SK-N-MC (cell line): ENCODE data around the gene PPIL1.

ENCODE experiments used
- DNase-seq: peaks from one replicate; pipeline ENCODE4 v3.0.0-alpha.2; 2011; ENCODE audit warnings: low read depth, low spot score
- H3K27ac ChIP-seq: fragments of 200-600 bp; sonication (generic); 2 replicates; pipeline ENCODE4 v1.5.1; 2016; ENCODE audit warnings: mixed run types
- H3K36me3 ChIP-seq: fragments of 200-600 bp; sonication (generic); 2 replicates; pipeline ENCODE4 v1.6.1; 2017; ENCODE audit warnings: antibody characterized with exemption, low read length, mixed read lengths; ENCODE audit not compliant: insufficient read depth
- H3K4me3 ChIP-seq: fragments of 200-600 bp; sonication (generic); 2 replicates; pipeline ENCODE4 v1.5.1; 2016
- H3K9ac ChIP-seq: fragments of 200-600 bp; sonication (generic); 2 replicates; pipeline ENCODE4 v1.8.0; 2017; ENCODE audit warnings: mixed run types, mixed read lengths; ENCODE audit not compliant: insufficient read length
- H3K9me3 ChIP-seq: fragments of 200-600 bp; sonication (generic); 2 replicates; pipeline ENCODE4 v1.6.1; 2017; ENCODE audit warnings: low read depth, mild to moderate bottlenecking, antibody characterized with exemption, low read length, moderate library complexity, mixed read lengths
- EZH2 ChIP-seq: fragments of 200-600 bp; sonication (generic); IDR thresholded peaks from one replicate; pipeline ENCODE4 v1.6.1; 2017; ENCODE audit warnings: antibody characterized with exemption
- FOXP2 ChIP-seq: optimal IDR thresholded peaks from 2 replicates; pipeline ENCODE3; 2011; ENCODE audit warnings: mild to moderate bottlenecking, moderate library complexity; ENCODE audit not compliant: insufficient read depth; ENCODE audit errors: extremely low read length, control extremely low read depth
- POLR2AphosphoS5 ChIP-seq: IDR thresholded peaks from 2 replicates; pipeline ENCODE4 v1.6.1; 2012; ENCODE audit warnings: mild to moderate bottlenecking, low read depth, low read length, borderline replicate concordance

The PPIL1 gene

GRCh38 chr6:36809941-36810803 is 64.4 kb downstream of the PPIL1 start:
- Histone ChIP-seq H3K9ac (no peak overlapping the region), H3K36me3 (no peaks in the 10 kb centered on the region), H3K9me3 (no peaks in the 10 kb centered on the region), H3K27ac (no peak overlapping the region), H3K4me3 (no peak overlapping the region)
- no peak for TF ChIP-seq POLR2AphosphoS5
- no peak for TF ChIP-seq EZH2
- no peak for TF ChIP-seq FOXP2
- no peak for DNase-seq

GRCh38 chr6:36809156-36809555 is 65.4 kb downstream of the PPIL1 start:
- H3K27ac ChIP-seq = no peak overlapping the region
- H3K9me3 ChIP-seq = no peaks in the 10 kb centered on the region
- TF ChIP-seq FOXP2 (no peak), POLR2AphosphoS5 (no peak), EZH2 (no peak)
- DNase-seq = no peak
- H3K4me3 ChIP-seq = no peak overlapping the region
- no peaks in the 10 kb centered on the region for H3K36me3 ChIP-seq
- no peak overlapping the region for H3K9ac ChIP-seq

- no peak overlapping the region for H3K27ac ChIP-seq
- no peak for DNase-seq
- no peaks in the 10 kb centered on the region for H3K9me3 ChIP-seq
- no peaks in the 10 kb centered on the region for H3K36me3 ChIP-seq
- TF ChIP-seq FOXP2 = no peak
- no peak overlapping the region for H3K4me3 ChIP-seq
- no peak overlapping the region for H3K9ac ChIP-seq
Observed at GRCh38 chr6:36808634-36809033, 66.0 kb downstream of the PPIL1 start.

- Histone ChIP-seq H3K9ac (no peak overlapping the region), H3K36me3 (no peaks in the 10 kb centered on the region), H3K9me3 (no peaks in the 10 kb centered on the region), H3K27ac (no peak overlapping the region), H3K4me3 (no peak overlapping the region)
- TF ChIP-seq POLR2AphosphoS5 = no peak
- no peak for TF ChIP-seq EZH2
- no peak for TF ChIP-seq FOXP2
- DNase-seq = no peak
Observed at GRCh38 chr6:36807750-36808149, 66.9 kb downstream of the PPIL1 start.

- no peaks in the 10 kb centered on the region for H3K36me3 ChIP-seq
- H3K27ac ChIP-seq = no peak overlapping the region
- TF ChIP-seq EZH2 (no peak), FOXP2 (no peak), POLR2AphosphoS5 (no peak)
- no peak overlapping the region for H3K4me3 ChIP-seq
- DNase-seq = no peak
- no peaks in the 10 kb centered on the region for H3K9me3 ChIP-seq
- no peak overlapping the region for H3K9ac ChIP-seq
Observed at GRCh38 chr6:36807143-36807542, 67.5 kb downstream of the PPIL1 start.

- no peak for DNase-seq
- H3K36me3 ChIP-seq = no peaks in the 10 kb centered on the region
- TF ChIP-seq FOXP2 (no peak), POLR2AphosphoS5 (no peak), EZH2 (no peak)
- no peak overlapping the region for H3K4me3 ChIP-seq
- H3K9me3 ChIP-seq = no peaks in the 10 kb centered on the region
- H3K9ac ChIP-seq = no peak overlapping the region
- H3K27ac ChIP-seq = no peak overlapping the region
Observed at GRCh38 chr6:36805917-36806316, 68.7 kb downstream of the PPIL1 start.

GRCh38 chr6:36805096-36805797 is 69.4 kb downstream of the PPIL1 start:
- no peak overlapping the region for H3K4me3 ChIP-seq
- H3K9me3 ChIP-seq = no peaks in the 10 kb centered on the region
- TF ChIP-seq POLR2AphosphoS5 = no peak
- TF ChIP-seq FOXP2 = no peak
- no peak for TF ChIP-seq EZH2
- H3K36me3 ChIP-seq = no peaks in the 10 kb centered on the region
- no peak for DNase-seq
- no peak overlapping the region for H3K27ac ChIP-seq
- H3K9ac ChIP-seq = no peak overlapping the region
